Muscle layer of duodenum (tissue), 2 donors: ENCODE measurements around the gene CXorf49.
"Not testable (repeated sequence)": the region's sequence is repeated elsewhere in the genome, so short reads cannot be mapped to it uniquely, and the experiment has no call there.

Source experiments
- H3K27ac ChIP-seq: one replicate; pipeline ENCODE4 v1.7.0; 2013; ENCODE audit warnings: mild to moderate bottlenecking, low read length
- H3K27me3 ChIP-seq: one replicate; pipeline ENCODE4 v1.7.0; 2013; ENCODE audit warnings: low read depth, mild to moderate bottlenecking, control low read depth, low read length
- H3K36me3 ChIP-seq, 2 donors: one replicate each; pipeline ENCODE4 v1.7.0; 2013; ENCODE audit warnings: low read length in 2 of 2, control low read depth in 1 of 2, mild to moderate bottlenecking in 1 of 2; ENCODE audit not compliant: insufficient read depth in 2 of 2, control insufficient read depth in 1 of 2
- H3K4me1 ChIP-seq, 2 donors: one replicate each; pipeline ENCODE4 v1.7.0; 2013; ENCODE audit warnings: low read length in 2 of 2, mild to moderate bottlenecking in 2 of 2, control low read depth in 1 of 2, moderate library complexity in 1 of 2; ENCODE audit not compliant: insufficient read depth in 2 of 2, control insufficient read depth in 1 of 2
- H3K4me3 ChIP-seq, 2 donors: one replicate each; pipeline ENCODE4 v1.7.0; 2013; ENCODE audit warnings: low read length in 2 of 2, low read depth in 1 of 2, mild to moderate bottlenecking in 1 of 2
- H3K9me3 ChIP-seq, 2 donors: one replicate each; pipeline ENCODE4 v1.7.0; 2013; ENCODE audit warnings: low read length in 2 of 2, control low read depth in 1 of 2, mild to moderate bottlenecking in 1 of 2; ENCODE audit not compliant: control insufficient read depth in 1 of 2
- donor health status: healthy.

Gene CXorf49

GRCh38 chrX:71718185-71718584 is at the start of gene CXorf49:
CXorf49 (minus strand) TSS chrX:71718285; CDS start chrX:71718151, 134 bp downstream.
- not testable (repeated sequence) for H3K4me1 ChIP-seq, H3K4me3 ChIP-seq, H3K27ac ChIP-seq, H3K36me3 ChIP-seq, H3K27me3 ChIP-seq, H3K9me3 ChIP-seq

DNA sequence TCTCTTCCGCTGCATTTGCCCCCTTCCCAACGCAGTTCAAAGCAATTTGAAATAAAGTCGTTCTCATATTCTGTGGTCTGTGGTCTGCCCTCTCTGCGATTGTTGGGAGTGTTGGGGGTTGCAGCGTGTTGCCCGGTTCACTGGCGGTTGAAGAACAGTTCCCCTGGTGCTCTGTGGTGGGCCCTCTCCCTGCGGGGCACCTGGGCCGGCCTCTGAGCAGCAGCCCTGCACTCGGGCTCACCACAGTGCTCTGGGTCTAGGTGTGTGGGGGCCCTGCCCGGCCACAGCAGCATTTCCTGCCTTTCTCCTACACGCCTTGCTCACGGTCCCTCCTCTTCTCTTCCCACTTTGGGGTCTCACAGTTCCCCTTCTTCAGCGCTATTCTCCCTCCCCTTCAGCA is 49.0 kb upstream of the CXorf49 start:
- H3K9me3 ChIP-seq, H3K27me3 ChIP-seq, H3K27ac ChIP-seq, H3K4me1 ChIP-seq, H3K4me3 ChIP-seq, H3K36me3 ChIP-seq: not testable (repeated sequence)

DNA sequence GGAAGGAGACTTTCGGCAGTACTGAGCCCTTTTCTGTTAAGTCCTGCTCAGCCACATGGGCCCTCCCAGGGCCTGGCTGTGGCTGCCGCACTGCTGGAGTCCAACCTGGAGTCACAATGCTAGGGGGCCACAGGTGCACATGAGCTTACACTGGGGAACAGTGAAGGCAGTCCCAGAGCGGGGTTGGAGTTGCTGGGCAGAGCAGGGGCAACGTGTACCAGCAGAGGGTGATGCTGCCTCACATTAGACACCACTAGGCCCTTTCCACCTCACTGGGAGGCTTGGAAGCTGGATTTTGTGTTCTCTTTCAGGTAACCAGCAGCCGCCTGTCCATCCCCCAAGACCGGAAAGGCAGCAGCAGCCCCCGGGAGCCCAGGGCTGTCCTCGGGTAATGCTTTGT is 47.5 kb upstream of the CXorf49 start:
- not testable (repeated sequence) for H3K27me3 ChIP-seq, H3K4me1 ChIP-seq

DNA sequence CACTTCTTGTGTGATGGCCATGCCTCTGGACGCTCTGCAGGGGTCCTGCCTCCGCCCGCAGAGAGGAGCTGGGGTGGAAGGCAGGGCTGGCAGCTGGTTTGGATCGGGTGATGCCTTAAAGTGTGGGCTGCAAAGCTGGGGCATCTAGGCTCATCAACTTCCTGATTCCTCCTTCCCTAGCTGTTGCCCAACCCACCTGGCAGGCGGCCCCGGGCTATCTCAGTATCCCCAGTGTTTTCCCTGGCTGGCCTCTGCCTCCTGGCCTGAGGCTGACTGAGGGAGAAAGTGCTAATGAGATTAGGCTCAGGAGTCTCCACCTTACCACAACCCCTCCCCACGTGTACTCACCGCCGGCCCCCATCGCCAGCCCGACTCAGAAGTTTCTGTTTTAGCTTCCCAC is 46.7 kb upstream of the CXorf49 start:
- not testable (repeated sequence) for H3K9me3 ChIP-seq, H3K4me3 ChIP-seq, H3K27me3 ChIP-seq, H3K4me1 ChIP-seq, H3K27ac ChIP-seq, H3K36me3 ChIP-seq

More for the DNA sequence above, 47.5 kb upstream of the CXorf49 start:
- not testable (repeated sequence) for H3K27ac ChIP-seq, H3K36me3 ChIP-seq, H3K4me3 ChIP-seq, H3K9me3 ChIP-seq

DNA sequence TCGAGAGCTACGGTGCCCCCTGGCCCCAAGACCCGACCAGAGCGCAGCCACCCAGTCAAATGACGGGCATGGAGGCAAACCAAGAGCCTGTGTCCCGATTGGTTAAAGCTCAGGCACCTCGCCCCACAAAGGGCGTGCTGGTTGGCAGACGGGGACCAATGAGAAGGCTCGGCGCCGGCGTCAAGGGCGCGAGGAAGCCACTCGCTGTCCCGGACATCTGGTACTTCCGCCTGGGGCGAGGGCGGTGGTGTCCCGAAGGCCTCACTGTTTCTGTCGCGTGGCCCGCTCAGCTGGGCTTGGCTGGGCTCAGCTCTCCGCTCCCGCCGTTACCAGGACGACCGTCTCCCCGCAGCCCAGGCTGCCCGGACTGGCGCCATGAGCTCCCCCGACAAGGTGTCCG is 45.0 kb upstream of the CXorf49 start, which contains the start of gene CXorf49B:
Gene CXorf49B, plus strand, starts transcription at position 301 of the 400 bp plus-strand sequence. Its CDS starts 75 bp downstream, at position 376.
- H3K4me3 ChIP-seq, H3K9me3 ChIP-seq, H3K4me1 ChIP-seq, H3K36me3 ChIP-seq, H3K27ac ChIP-seq, H3K27me3 ChIP-seq: not testable (repeated sequence)

DNA sequence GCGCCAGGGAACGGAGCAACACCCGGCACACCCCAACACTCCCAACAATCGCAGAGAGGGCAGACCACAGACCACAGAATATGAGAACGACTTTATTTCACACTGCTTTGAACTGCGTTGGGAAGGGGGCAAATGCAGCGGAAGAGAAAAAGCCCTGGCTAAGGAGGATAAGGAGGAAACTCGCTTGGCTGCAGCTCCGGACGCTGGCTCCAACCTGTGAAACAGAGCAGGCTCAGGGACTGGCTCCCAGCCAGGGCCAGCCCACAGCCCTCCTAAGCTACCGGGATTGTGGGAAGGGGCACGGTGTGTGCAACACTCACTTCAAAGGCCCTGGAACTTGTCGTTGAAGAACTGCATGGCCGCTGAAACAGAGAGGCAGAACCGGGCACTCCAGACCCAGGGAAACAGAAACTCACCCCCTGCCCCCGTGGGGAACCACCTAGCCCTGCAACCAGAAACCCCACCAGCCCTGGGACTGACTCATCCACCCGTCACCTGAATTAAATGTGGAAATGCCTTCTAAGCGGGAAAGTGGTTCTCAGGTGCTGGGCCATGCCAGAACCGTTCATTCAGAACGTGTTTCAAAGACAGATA is 42.7 kb upstream of the CXorf49 start:
- not testable (repeated sequence) for H3K36me3 ChIP-seq, H3K4me1 ChIP-seq, H3K27me3 ChIP-seq, H3K4me3 ChIP-seq, H3K27ac ChIP-seq, H3K9me3 ChIP-seq

GRCh38 chrX:71720289-71720886 is 2.3 kb upstream of the CXorf49 start:
- H3K4me3 ChIP-seq, H3K4me1 ChIP-seq: not testable (repeated sequence)

DNA sequence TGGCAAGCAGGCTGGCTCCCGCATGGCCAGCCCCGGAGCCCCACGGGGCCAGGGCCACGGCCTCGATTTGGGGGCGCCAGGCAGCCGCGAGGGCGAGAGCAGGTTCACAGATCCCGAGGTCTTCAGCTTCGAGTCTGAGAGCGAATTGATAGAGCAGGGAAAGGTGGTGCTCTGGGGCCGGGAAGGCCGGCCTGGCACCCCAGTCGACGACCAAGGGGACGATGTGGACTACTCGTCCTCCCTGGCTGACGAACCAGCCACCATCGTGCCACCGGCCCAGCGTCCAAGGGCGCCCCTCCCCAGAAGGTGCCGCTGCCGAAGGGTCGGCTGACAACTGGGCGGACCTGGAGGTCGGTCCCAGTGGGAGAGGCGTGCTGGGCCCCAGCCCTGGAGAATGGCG is 1.1 kb upstream of the CXorf49 start:
- not testable (repeated sequence) for H3K36me3 ChIP-seq, H3K27me3 ChIP-seq, H3K27ac ChIP-seq, H3K4me3 ChIP-seq, H3K4me1 ChIP-seq, H3K9me3 ChIP-seq

More at GRCh38 chrX:71720289-71720886, 2.3 kb upstream of the CXorf49 start:
- H3K9me3 ChIP-seq, H3K27me3 ChIP-seq, H3K36me3 ChIP-seq, H3K27ac ChIP-seq: not testable (repeated sequence)

- H3K36me3 ChIP-seq, H3K4me3 ChIP-seq: not testable (repeated sequence)
Measured at GRCh38 chrX:71716323-71716722, 1.8 kb downstream of the CXorf49 start.

GRCh38 chrX:71715551-71715950 is 2.5 kb downstream of the CXorf49 start:
- not testable (repeated sequence) for H3K9me3 ChIP-seq, H3K36me3 ChIP-seq, H3K4me3 ChIP-seq, H3K4me1 ChIP-seq, H3K27me3 ChIP-seq, H3K27ac ChIP-seq

More at GRCh38 chrX:71716323-71716722, 1.8 kb downstream of the CXorf49 start:
- H3K4me1 ChIP-seq, H3K9me3 ChIP-seq, H3K27me3 ChIP-seq, H3K27ac ChIP-seq: not testable (repeated sequence)

DNA sequence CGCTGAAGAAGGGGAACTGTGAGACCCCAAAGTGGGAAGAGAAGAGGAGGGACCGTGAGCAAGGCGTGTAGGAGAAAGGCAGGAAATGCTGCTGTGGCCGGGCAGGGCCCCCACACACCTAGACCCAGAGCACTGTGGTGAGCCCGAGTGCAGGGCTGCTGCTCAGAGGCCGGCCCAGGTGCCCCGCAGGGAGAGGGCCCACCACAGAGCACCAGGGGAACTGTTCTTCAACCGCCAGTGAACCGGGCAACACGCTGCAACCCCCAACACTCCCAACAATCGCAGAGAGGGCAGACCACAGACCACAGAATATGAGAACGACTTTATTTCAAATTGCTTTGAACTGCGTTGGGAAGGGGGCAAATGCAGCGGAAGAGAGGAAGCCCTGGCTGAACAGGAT is 4.0 kb downstream of the CXorf49 start:
- H3K4me1 ChIP-seq, H3K36me3 ChIP-seq, H3K9me3 ChIP-seq, H3K4me3 ChIP-seq, H3K27ac ChIP-seq, H3K27me3 ChIP-seq: not testable (repeated sequence)

- not testable (repeated sequence) for H3K36me3 ChIP-seq, H3K27me3 ChIP-seq, H3K27ac ChIP-seq, H3K4me3 ChIP-seq, H3K4me1 ChIP-seq, H3K9me3 ChIP-seq
Measured at GRCh38 chrX:71702853-71703252, 15.2 kb downstream of the CXorf49 start.
